D721Med (cell line): ENCODE measurements around the gene IRX4.

ENCODE experiments used
- DNase-seq: peaks from one replicate; pipeline ENCODE4 v3.0.0; 2011; ENCODE audit warnings: low spot score; ENCODE audit not compliant: insufficient read length
- FAIRE-seq: peaks from 2 replicates; lab custom pipeline; 2011; peaks lifted over from hg19 to GRCh38; lab: Jason Lieb, UNC
- CTCF ChIP-seq: IDR thresholded peaks from 2 replicates; pipeline ENCODE4 v1.5.1; 2012; ENCODE audit warnings: mild to moderate bottlenecking, control low read depth; ENCODE audit not compliant: insufficient read depth; ENCODE audit errors: missing control alignments

The IRX4 gene

GRCh38 chr5:1926071-1926440 lies 43.3 kb upstream of the IRX4 start:
- FAIRE-seq (no peak), DNase-seq (no peak)
- no peak for TF ChIP-seq CTCF

DNA sequence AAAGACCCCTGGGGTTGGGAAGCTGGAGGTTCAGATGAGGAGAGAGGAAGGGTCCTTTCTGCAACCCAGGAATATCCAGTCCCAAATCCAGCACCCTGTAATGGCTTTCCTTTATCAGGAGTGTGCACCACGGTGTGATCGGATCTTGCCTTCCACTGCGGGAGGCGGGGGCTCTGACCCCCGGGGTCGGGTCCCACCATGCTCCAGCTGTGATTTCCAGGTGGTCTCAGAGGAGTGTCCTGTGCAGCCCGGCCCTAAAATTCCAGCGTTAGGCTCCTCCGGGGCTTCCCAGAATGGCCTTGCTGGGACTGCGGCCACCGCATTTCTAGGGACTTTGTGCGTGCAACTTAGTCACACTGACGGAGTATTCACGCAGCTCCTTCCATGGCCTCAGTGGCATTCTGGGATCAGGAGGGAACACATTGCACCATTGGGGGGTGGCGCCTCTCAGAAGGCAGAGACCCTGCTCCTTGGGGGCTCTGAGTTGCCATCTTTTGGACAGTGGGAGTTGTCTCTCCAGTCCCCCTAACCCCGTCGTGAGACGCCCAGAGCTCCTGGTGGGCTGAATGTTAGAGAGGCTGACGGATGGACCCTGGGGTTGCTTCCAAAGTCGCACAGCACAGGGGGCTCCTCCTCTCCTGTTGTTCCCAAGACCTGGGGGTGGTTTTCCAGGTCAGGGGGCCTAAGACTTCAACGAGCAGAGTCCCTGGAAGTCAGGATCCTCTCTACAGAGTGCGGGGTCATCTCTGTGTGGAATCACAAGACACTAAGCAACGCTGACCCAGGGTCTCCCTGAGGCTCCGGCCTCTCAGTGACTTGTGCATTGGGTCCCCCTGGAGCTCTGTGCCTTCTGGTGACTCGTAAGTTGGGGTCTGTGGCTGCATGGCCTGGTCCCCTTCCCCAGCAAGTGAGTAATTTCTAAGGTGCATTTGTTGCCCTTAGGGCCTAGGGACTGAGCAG lies 42.7 kb upstream of the IRX4 start:
- FAIRE-seq (no peak), DNase-seq (no peak)
- no peak for TF ChIP-seq CTCF

- FAIRE-seq: no peak
- TF ChIP-seq CTCF: no peak
Observed at GRCh38 chr5:1923766-1924165, 41.0 kb upstream of the IRX4 start.

GRCh38 chr5:1923341-1923740 lies 40.6 kb upstream of the IRX4 start:
- DNase-seq: no peak
- FAIRE-seq: no peak
- TF ChIP-seq CTCF: no peak

More at GRCh38 chr5:1923766-1924165, 41.0 kb upstream of the IRX4 start:
- no peak for DNase-seq

- no peak for TF ChIP-seq CTCF
- FAIRE-seq: no peak
- DNase-seq: no peak
Observed at GRCh38 chr5:1921711-1922110, 39.0 kb upstream of the IRX4 start.

GRCh38 chr5:1919750-1920149 lies 37.0 kb upstream of the IRX4 start:
- no peak for TF ChIP-seq CTCF
- FAIRE-seq: no peak
- DNase-seq: no peak

DNA sequence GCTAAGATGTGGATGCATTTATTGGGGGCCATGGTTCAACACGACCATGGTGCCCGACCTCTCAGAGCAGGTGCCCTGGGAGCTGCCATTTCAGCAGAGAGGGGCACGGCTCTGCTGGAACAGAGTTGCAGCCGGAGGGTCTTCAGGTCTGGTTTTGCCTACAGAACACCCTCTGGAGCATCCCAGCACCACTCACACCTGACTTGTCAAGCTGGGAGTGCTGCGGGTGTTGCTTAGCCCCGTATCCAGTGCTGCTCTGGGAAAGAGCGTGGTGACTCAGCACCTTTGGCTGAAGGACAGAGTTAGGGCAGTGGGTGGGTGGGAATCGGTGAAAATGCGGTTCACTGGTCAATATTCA lies 36.5 kb upstream of the IRX4 start:
- DNase-seq (no peak), FAIRE-seq (no peak)
- no peak for TF ChIP-seq CTCF
